ENCODE measurements around the gene KANTR.
A peak's percentile ranks its signal among the peaks of the same experiment; 100 is the strongest.

The KANTR gene

GRCh38 chrX:53093748-53094581 is at the start of gene KANTR:
Gene KANTR, plus strand, starts transcription at chrX:53094142. Its CDS starts 30,131 bp downstream, at chrX:53124273.
- Histone ChIP-seq H3K27ac (ENCODE audit: low read length) (peak within 1 kb of the TSS; percentile 88), H3K9me3 (ENCODE audit: control insufficient read depth in 2 of 2, low read length in 2 of 2) (no peaks in the 10 kb centered on the region), H3K27me3 (ENCODE audit: control insufficient read depth in 1 of 2, insufficient read depth in 2 of 2, low read length in 2 of 2) (no peaks in the 10 kb centered on the region), H3K36me3 (ENCODE audit: control insufficient read depth in 2 of 2, insufficient read depth in 2 of 2, low read length in 2 of 2) (no peaks in the 10 kb centered on the region), H3K4me1 (ENCODE audit: control insufficient read depth, insufficient read depth, low read length) (peaks cover 11% of the 10 kb centered on the region), H3K9ac (ENCODE audit: low read length in 2 of 2) (peak within 1 kb of the TSS; percentile 78 to 82), H3K4me3 (ENCODE audit: low read length in 2 of 2) (peak within 1 kb of the TSS; percentile 78 to 85)

GRCh38 chrX:53044995-53045394 is 48.9 kb upstream of the KANTR start:
- Histone ChIP-seq H3K36me3 (ENCODE audit: control insufficient read depth in 2 of 2, insufficient read depth in 2 of 2, low read length in 2 of 2) (no peaks in the 10 kb centered on the region), H3K9ac (ENCODE audit: low read length in 2 of 2) (no peak overlapping the region), H3K27ac (ENCODE audit: low read length) (no peak overlapping the region), H3K27me3 (ENCODE audit: control insufficient read depth in 1 of 2, insufficient read depth in 2 of 2, low read length in 2 of 2) (peaks cover 0 to 11% of the 10 kb centered on the region in 2 donors), H3K9me3 (ENCODE audit: control insufficient read depth in 2 of 2, low read length in 2 of 2) (no peaks in the 10 kb centered on the region), H3K4me1 (ENCODE audit: control insufficient read depth, insufficient read depth, low read length) (peaks cover 7% of the 10 kb centered on the region), H3K4me3 (ENCODE audit: low read length in 2 of 2) (no peak overlapping the region)

- no peak overlapping the region for H3K4me3 ChIP-seq (ENCODE audit: low read length in 2 of 2)
- H3K9me3 ChIP-seq (ENCODE audit: control insufficient read depth in 2 of 2, low read length in 2 of 2), result no peaks in the 10 kb centered on the region
- no peak overlapping the region for H3K27ac ChIP-seq (ENCODE audit: low read length)
- H3K9ac ChIP-seq (ENCODE audit: low read length in 2 of 2), result no peak overlapping the region
- peaks cover 0 to 19% of the 10 kb centered on the region in 2 donors for H3K27me3 ChIP-seq (ENCODE audit: control insufficient read depth in 1 of 2, insufficient read depth in 2 of 2, low read length in 2 of 2)
- H3K4me1 ChIP-seq (ENCODE audit: control insufficient read depth, insufficient read depth, low read length), result peaks cover 10% of the 10 kb centered on the region
- no peaks in the 10 kb centered on the region for H3K36me3 ChIP-seq (ENCODE audit: control insufficient read depth in 2 of 2, insufficient read depth in 2 of 2, low read length in 2 of 2)
Observed at GRCh38 chrX:53047228-53047627, 46.7 kb upstream of the KANTR start.

GRCh38 chrX:53048169-53049126 is 45.5 kb upstream of the KANTR start, which contains the start of gene GPR173:
Gene GPR173, plus strand, starts transcription at chrX:53048789. Its CDS starts 27,833 bp downstream, at chrX:53076622.
- Histone ChIP-seq H3K27ac (ENCODE audit: low read length) (no peak within 1 kb of the TSS), H3K4me1 (ENCODE audit: control insufficient read depth, insufficient read depth, low read length) (peaks cover 10% of the 10 kb centered on the region), H3K27me3 (ENCODE audit: control insufficient read depth in 1 of 2, insufficient read depth in 2 of 2, low read length in 2 of 2) (peaks cover 0 to 19% of the 10 kb centered on the region in 2 donors), H3K9me3 (ENCODE audit: control insufficient read depth in 2 of 2, low read length in 2 of 2) (no peaks in the 10 kb centered on the region), H3K36me3 (ENCODE audit: control insufficient read depth in 2 of 2, insufficient read depth in 2 of 2, low read length in 2 of 2) (no peaks in the 10 kb centered on the region), H3K4me3 (ENCODE audit: low read length in 2 of 2) (peak within 1 kb of the TSS; percentile 55 to 72), H3K9ac (ENCODE audit: low read length in 2 of 2) (peak within 1 kb of the TSS; percentile 21 to 60)

- Histone ChIP-seq H3K27ac (ENCODE audit: low read length) (no peak overlapping the region), H3K4me3 (ENCODE audit: low read length in 2 of 2) (peak overlapping the region; percentile 49 to 72)
Observed at GRCh38 chrX:53049127-53049517, 44.8 kb upstream of the KANTR start.

GRCh38 chrX:53050841-53051240 is 43.1 kb upstream of the KANTR start:
- H3K36me3 ChIP-seq (ENCODE audit: control insufficient read depth in 2 of 2, insufficient read depth in 2 of 2, low read length in 2 of 2), result no peaks in the 10 kb centered on the region
- H3K4me1 ChIP-seq (ENCODE audit: control insufficient read depth, insufficient read depth, low read length), result peaks cover 10% of the 10 kb centered on the region
- H3K27ac ChIP-seq (ENCODE audit: low read length), result no peak overlapping the region
- H3K9ac ChIP-seq (ENCODE audit: low read length in 2 of 2), result no peak overlapping the region
- H3K9me3 ChIP-seq (ENCODE audit: control insufficient read depth in 2 of 2, low read length in 2 of 2), result no peaks in the 10 kb centered on the region
- H3K27me3 ChIP-seq (ENCODE audit: control insufficient read depth in 1 of 2, insufficient read depth in 2 of 2, low read length in 2 of 2), result peaks cover 0 to 25% of the 10 kb centered on the region in 2 donors
- no peak overlapping the region for H3K4me3 ChIP-seq (ENCODE audit: low read length in 2 of 2)

More at GRCh38 chrX:53049127-53049517, 44.8 kb upstream of the KANTR start:
- Histone ChIP-seq H3K4me1 (ENCODE audit: control insufficient read depth, insufficient read depth, low read length) (peaks cover 10% of the 10 kb centered on the region), H3K9me3 (ENCODE audit: control insufficient read depth in 2 of 2, low read length in 2 of 2) (no peaks in the 10 kb centered on the region), H3K27me3 (ENCODE audit: control insufficient read depth in 1 of 2, insufficient read depth in 2 of 2, low read length in 2 of 2) (peaks cover 0 to 17% of the 10 kb centered on the region in 2 donors), H3K36me3 (ENCODE audit: control insufficient read depth in 2 of 2, insufficient read depth in 2 of 2, low read length in 2 of 2) (no peaks in the 10 kb centered on the region), H3K9ac (ENCODE audit: low read length in 2 of 2) (peak overlapping the region in 1 of 2 donors; percentile 21)

- Histone ChIP-seq H3K27me3 (ENCODE audit: control insufficient read depth in 1 of 2, insufficient read depth in 2 of 2, low read length in 2 of 2) (peaks cover 0 to 22% of the 10 kb centered on the region in 2 donors), H3K36me3 (ENCODE audit: control insufficient read depth in 2 of 2, insufficient read depth in 2 of 2, low read length in 2 of 2) (peaks cover 0 to 2% of the 10 kb centered on the region in 2 donors), H3K9me3 (ENCODE audit: control insufficient read depth in 2 of 2, low read length in 2 of 2) (no peaks in the 10 kb centered on the region), H3K4me1 (ENCODE audit: control insufficient read depth, insufficient read depth, low read length) (no peaks in the 10 kb centered on the region), H3K4me3 (ENCODE audit: low read length in 2 of 2) (no peak overlapping the region), H3K27ac (ENCODE audit: low read length) (no peak overlapping the region), H3K9ac (ENCODE audit: low read length in 2 of 2) (no peak overlapping the region)
Observed at GRCh38 chrX:53055244-53055849, 38.6 kb upstream of the KANTR start.

GRCh38 chrX:53056292-53056691 is 37.6 kb upstream of the KANTR start:
- Histone ChIP-seq H3K27me3 (ENCODE audit: control insufficient read depth in 1 of 2, insufficient read depth in 2 of 2, low read length in 2 of 2) (peaks cover 0 to 18% of the 10 kb centered on the region in 2 donors), H3K36me3 (ENCODE audit: control insufficient read depth in 2 of 2, insufficient read depth in 2 of 2, low read length in 2 of 2) (peaks cover 0 to 2% of the 10 kb centered on the region in 2 donors), H3K4me3 (ENCODE audit: low read length in 2 of 2) (no peak overlapping the region), H3K27ac (ENCODE audit: low read length) (no peak overlapping the region), H3K4me1 (ENCODE audit: control insufficient read depth, insufficient read depth, low read length) (no peaks in the 10 kb centered on the region), H3K9ac (ENCODE audit: low read length in 2 of 2) (no peak overlapping the region), H3K9me3 (ENCODE audit: control insufficient read depth in 2 of 2, low read length in 2 of 2) (no peaks in the 10 kb centered on the region)

GRCh38 chrX:53065104-53065503 is 28.8 kb upstream of the KANTR start:
- no peak overlapping the region for H3K4me3 ChIP-seq (ENCODE audit: low read length in 2 of 2)
- no peaks in the 10 kb centered on the region for H3K9me3 ChIP-seq (ENCODE audit: control insufficient read depth in 2 of 2, low read length in 2 of 2)
- no peak overlapping the region for H3K9ac ChIP-seq (ENCODE audit: low read length in 2 of 2)
- H3K36me3 ChIP-seq (ENCODE audit: control insufficient read depth in 2 of 2, insufficient read depth in 2 of 2, low read length in 2 of 2), result no peaks in the 10 kb centered on the region
- peaks cover 0 to 3% of the 10 kb centered on the region in 2 donors for H3K27me3 ChIP-seq (ENCODE audit: control insufficient read depth in 1 of 2, insufficient read depth in 2 of 2, low read length in 2 of 2)
- no peak overlapping the region for H3K27ac ChIP-seq (ENCODE audit: low read length)
- H3K4me1 ChIP-seq (ENCODE audit: control insufficient read depth, insufficient read depth, low read length), result no peaks in the 10 kb centered on the region

GRCh38 chrX:53071064-53071463 is 22.9 kb upstream of the KANTR start:
- Histone ChIP-seq H3K36me3 (ENCODE audit: control insufficient read depth in 2 of 2, insufficient read depth in 2 of 2, low read length in 2 of 2) (no peaks in the 10 kb centered on the region), H3K27ac (ENCODE audit: low read length) (no peak overlapping the region), H3K27me3 (ENCODE audit: control insufficient read depth in 1 of 2, insufficient read depth in 2 of 2, low read length in 2 of 2) (peaks cover 0 to 5% of the 10 kb centered on the region in 2 donors), H3K9ac (ENCODE audit: low read length in 2 of 2) (no peak overlapping the region), H3K4me1 (ENCODE audit: control insufficient read depth, insufficient read depth, low read length) (peaks cover 6% of the 10 kb centered on the region), H3K4me3 (ENCODE audit: low read length in 2 of 2) (no peak overlapping the region), H3K9me3 (ENCODE audit: control insufficient read depth in 2 of 2, low read length in 2 of 2) (no peaks in the 10 kb centered on the region)

Measured in stomach smooth muscle (tissue), 2 donors.